GM18519 (cell line): Measurements from ENCODE around the gene SRPK3.
"Not testable (repeated sequence)": the region's sequence is repeated elsewhere in the genome, so short reads cannot be mapped to it uniquely, and the experiment has no call there.

ENCODE experiments used
- ATAC-seq: cut with Tn5 transposase; IDR thresholded peaks from one replicate; pipeline ENCODE4 v1.9.1; 2021; ENCODE audit warnings: mild to moderate bottlenecking, moderate library complexity; ENCODE audit not compliant: unreplicated experiment, low FRiP score

Gene SRPK3

GRCh38 chrX:153780678-153781427 lies at the start of gene SRPK3:
SRPK3 (plus strand) TSS chrX:153781041; CDS start chrX:153781087, 46 bp downstream.
- no peak for ATAC-seq

- no peak for ATAC-seq
Observed at GRCh38 chrX:153731117-153731844, 49.6 kb upstream of the SRPK3 start.

- no peak for ATAC-seq
Observed at GRCh38 chrX:153731845-153732215, 49.0 kb upstream of the SRPK3 start.

GRCh38 chrX:153732401-153732800 lies 48.4 kb upstream of the SRPK3 start:
- ATAC-seq: no peak

GRCh38 chrX:153733651-153734240 lies 47.1 kb upstream of the SRPK3 start:
- ATAC-seq: no peak

- no peak for ATAC-seq
Observed at GRCh38 chrX:153734871-153735270, 46.0 kb upstream of the SRPK3 start.

- no peak for ATAC-seq
Observed at GRCh38 chrX:153735274-153735673, 45.6 kb upstream of the SRPK3 start.

GRCh38 chrX:153736071-153736820 lies 44.6 kb upstream of the SRPK3 start:
- no peak for ATAC-seq

GRCh38 chrX:153736871-153737441 lies 43.9 kb upstream of the SRPK3 start:
- no peak for ATAC-seq

- ATAC-seq: no peak
Observed at GRCh38 chrX:153738056-153738605, 42.7 kb upstream of the SRPK3 start.

- no peak for ATAC-seq
Observed at GRCh38 chrX:153739754-153740486, 40.9 kb upstream of the SRPK3 start.

- ATAC-seq: no peak
Observed at GRCh38 chrX:153740631-153741222, 40.1 kb upstream of the SRPK3 start.

GRCh38 chrX:153741446-153741845 lies 39.4 kb upstream of the SRPK3 start:
- ATAC-seq: no peak

- ATAC-seq: not testable (repeated sequence)
Observed at GRCh38 chrX:153742111-153742510, 38.7 kb upstream of the SRPK3 start.

- not testable (repeated sequence) for ATAC-seq
Observed at GRCh38 chrX:153742796-153743467, 37.9 kb upstream of the SRPK3 start.

- not testable (repeated sequence) for ATAC-seq
Observed at GRCh38 chrX:153743468-153744209, 37.2 kb upstream of the SRPK3 start.

GRCh38 chrX:153744210-153745066 lies 36.4 kb upstream of the SRPK3 start:
- no peak for ATAC-seq
